ENCODE data around the gene FGF10.

Gene FGF10

DNA sequence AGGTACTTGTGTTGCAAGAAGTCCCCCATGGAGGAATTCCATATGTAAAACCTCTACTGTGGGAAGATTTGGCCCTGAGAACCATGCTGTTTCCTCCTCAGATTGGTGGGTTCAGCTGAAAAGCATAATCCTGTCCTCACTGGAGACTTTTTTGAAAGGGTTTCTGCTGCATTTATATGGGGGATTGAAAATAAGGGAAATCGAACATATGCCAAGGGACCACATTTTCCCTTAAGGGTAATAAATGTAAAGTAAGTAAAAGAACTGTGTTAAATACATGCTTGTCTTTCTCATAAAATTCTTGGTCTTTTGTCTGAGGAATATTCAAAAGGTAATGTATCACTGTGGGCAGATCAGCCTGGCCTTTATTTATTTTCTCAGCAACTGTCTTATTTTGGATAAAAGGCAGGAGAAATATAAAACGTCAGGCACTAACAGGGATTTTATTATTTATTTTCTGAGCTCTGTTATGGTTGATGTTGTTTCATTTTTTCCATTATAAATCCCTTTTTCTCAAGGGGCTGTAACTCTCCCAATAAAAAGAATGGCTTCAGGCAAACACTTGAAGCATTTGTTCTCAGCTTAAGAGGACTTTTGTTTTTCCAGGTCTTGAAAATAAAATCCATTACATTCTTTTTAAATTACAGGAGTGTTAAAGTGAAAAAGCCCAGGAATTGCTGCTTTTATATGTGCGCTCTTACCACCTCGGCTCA, 131.4 kb downstream of the FGF10 start:
- no peak for DNase-seq (ENCODE audit: low spot score)

DNA sequence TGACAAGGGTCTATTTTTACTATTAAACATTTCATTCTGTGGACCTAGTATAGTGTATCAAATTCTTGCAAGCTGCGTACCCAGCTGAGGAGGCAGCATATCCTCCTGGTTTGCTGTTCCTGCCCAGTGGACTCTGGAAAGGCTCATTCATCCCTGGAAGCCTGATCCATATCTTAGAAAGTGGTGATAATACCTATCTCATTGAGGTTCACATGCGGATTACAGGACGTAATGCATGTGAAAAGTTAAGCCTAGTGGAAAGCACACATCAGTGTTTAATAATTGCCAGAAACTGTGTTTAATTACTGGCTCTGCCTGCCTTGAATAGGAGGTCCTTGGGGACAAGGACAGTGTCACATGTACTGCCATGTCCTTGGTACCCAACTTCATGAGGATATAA, 132.0 kb downstream of the FGF10 start:
- no peak for DNase-seq (ENCODE audit: low spot score)
